GM23338 (cell line): ENCODE measurements around the gene CEP70. TPM values are rescaled to one million over a fixed set of nuclear protein-coding genes. Genes with fewer than 3 reads are reported as not detected.

Experiments used
- ATAC-seq: fragments of 200-7000 bp; cut with Tn5 transposase; 3 replicates; pipeline ENCODE4 v1.9.1; 2020
- DNase-seq: peaks from one replicate; pipeline ENCODE4 v3.0.0-alpha.2; 2015; ENCODE audit warnings: low spot score
- H2AFZ ChIP-seq: fragments of 200-600 bp; sonication (generic); 2 replicates; pipeline ENCODE4 v1.8.0; 2016; ENCODE audit warnings: antibody characterized with exemption, mild to moderate bottlenecking, moderate library complexity
- H3F3A ChIP-seq: fragments of 200-600 bp; sonication (generic); replicated peaks from 2 replicates; pipeline ENCODE4 v1.8.0; 2017; ENCODE audit warnings: antibody characterized with exemption, mixed run types, low read depth
- H3K27ac ChIP-seq: fragments of 200-600 bp; sonication (generic); 2 replicates; pipeline ENCODE4 v1.6.1; 2016; ENCODE audit warnings: low read depth
- H3K27me3 ChIP-seq: fragments of 200-600 bp; sonication (generic); 2 replicates; pipeline ENCODE4 v1.8.0; 2016; ENCODE audit warnings: mild to moderate bottlenecking, mixed run types, moderate library complexity; ENCODE audit not compliant: insufficient read depth
- H3K36me3 ChIP-seq: fragments of 200-600 bp; sonication (generic); 2 replicates; pipeline ENCODE4 v1.8.0; 2016; ENCODE audit warnings: mild to moderate bottlenecking; ENCODE audit not compliant: insufficient read depth
- H3K4me1 ChIP-seq: fragments of 200-600 bp; sonication (generic); 2 replicates; pipeline ENCODE4 v1.8.0; 2016; ENCODE audit warnings: mild to moderate bottlenecking, moderate library complexity; ENCODE audit not compliant: insufficient read depth
- H3K4me2 ChIP-seq: fragments of 200-600 bp; sonication (generic); 2 replicates; pipeline ENCODE4 v1.7.1; 2017; ENCODE audit warnings: mixed run types
- H3K4me3 ChIP-seq: fragments of 200-600 bp; sonication (generic); 2 replicates; pipeline ENCODE4 v1.6.1; 2016; ENCODE audit warnings: mixed run types
- H3K79me2 ChIP-seq: fragments of 200-600 bp; sonication (generic); replicated peaks from 2 replicates; pipeline ENCODE4 v1.8.0; 2017; ENCODE audit warnings: mild to moderate bottlenecking; ENCODE audit not compliant: insufficient read depth
- H3K9me2 ChIP-seq: fragments of 200-600 bp; sonication (generic); 2 replicates; pipeline ENCODE4 v1.8.0; 2017; ENCODE audit not compliant: insufficient read depth
- H4K20me1 ChIP-seq: fragments of 200-600 bp; sonication (generic); replicated peaks from 2 replicates; pipeline ENCODE4 v1.8.0; 2017; ENCODE audit warnings: mild to moderate bottlenecking; ENCODE audit not compliant: insufficient read depth
- H3K27ac Mint-ChIP-seq: 2 replicates; pipeline ENCODE4 v1.8.0; 2020; ENCODE audit warnings: inconsistent platforms, mild to moderate bottlenecking, moderate library complexity, mixed read lengths
- H3K27me3 Mint-ChIP-seq: 3 replicates; pipeline ENCODE4 v1.8.0; 2022; ENCODE audit warnings: low read depth, mild to moderate bottlenecking, moderate library complexity, mixed read lengths, inconsistent platforms; ENCODE audit not compliant: insufficient read depth, poor library complexity
- H3K36me3 Mint-ChIP-seq: 3 replicates; pipeline ENCODE4 v1.8.0; 2021; ENCODE audit warnings: low read depth, mild to moderate bottlenecking, inconsistent platforms, moderate library complexity, mixed read lengths
- H3K4me1 Mint-ChIP-seq: 3 replicates; pipeline ENCODE4 v1.8.0; 2020; ENCODE audit warnings: mild to moderate bottlenecking, inconsistent platforms, mixed read lengths
- H3K4me3 Mint-ChIP-seq: 3 replicates; pipeline ENCODE4 v1.8.0; 2021; ENCODE audit warnings: moderate library complexity, mild to moderate bottlenecking, inconsistent platforms, mixed read lengths
- H3K9me3 Mint-ChIP-seq: 3 replicates; pipeline ENCODE4 v1.8.0; 2020; ENCODE audit warnings: moderate library complexity, mild to moderate bottlenecking, inconsistent platforms, mixed read lengths
- CREB1 ChIP-seq: fragments of 250-450 bp; sonication (Bioruptor Pico); IDR thresholded peaks from 2 replicates; pipeline ENCODE4 v1.5.0; 2020; ENCODE audit warnings: low read depth, mild to moderate bottlenecking, moderate library complexity
- CTCF ChIP-seq, 2 experiments: fragments of 200-600 bp in 1 of 2; sonication (generic) in 1 of 2; conservative IDR thresholded peaks; 2 replicates each; pipeline versions ENCODE4 v1.5.1 to v1.6.1; 2016 to 2017; ENCODE audit warnings: antibody characterized with exemption in 2 of 2, low read depth in 2 of 2, mild to moderate bottlenecking in 2 of 2, moderate library complexity in 1 of 2
- ETS1 ChIP-seq: IDR thresholded peaks from 2 replicates; pipeline ENCODE4 v1.6.1; 2016; ENCODE audit warnings: antibody characterized with exemption
- EZH2 ChIP-seq: fragments of 200-600 bp; sonication (generic); IDR thresholded peaks from one replicate; pipeline ENCODE4 v1.8.0; 2017; ENCODE audit warnings: antibody characterized with exemption, mild to moderate bottlenecking, low read depth; ENCODE audit not compliant: unreplicated experiment
- EZH2phosphoT487 ChIP-seq: fragments of 200-600 bp; sonication (generic); IDR thresholded peaks from one replicate; pipeline ENCODE4 v1.8.1; 2018; ENCODE audit warnings: antibody characterized with exemption; ENCODE audit not compliant: unreplicated experiment
- JUNB ChIP-seq: IDR thresholded peaks from one replicate; pipeline ENCODE4 v1.6.1; 2016; ENCODE audit warnings: antibody characterized with exemption; ENCODE audit not compliant: unreplicated experiment
- NANOG ChIP-seq: IDR thresholded peaks from 2 replicates; pipeline ENCODE4 v1.6.1; 2016; ENCODE audit warnings: antibody characterized with exemption, borderline replicate concordance
- POLR2AphosphoS5 ChIP-seq: IDR thresholded peaks from 2 replicates; pipeline ENCODE4 v1.6.1; 2016; ENCODE audit warnings: antibody characterized with exemption, low read depth
- REST ChIP-seq: IDR thresholded peaks from one replicate; pipeline ENCODE4 v1.6.1; 2018; ENCODE audit warnings: antibody characterized with exemption; ENCODE audit not compliant: unreplicated experiment
- STAT1 ChIP-seq: IDR thresholded peaks from one replicate; pipeline ENCODE4 v1.6.1; 2016; ENCODE audit warnings: antibody characterized with exemption; ENCODE audit not compliant: unreplicated experiment
- ZNF114 ChIP-seq: fragments of 250-450 bp; sonication (Bioruptor Pico); IDR thresholded peaks from 2 replicates; pipeline ENCODE4 v1.5.0; 2020; ENCODE audit warnings: mild to moderate bottlenecking, moderate library complexity
- ZNF331 ChIP-seq: fragments of 250-450 bp; sonication (Bioruptor Pico); IDR thresholded peaks from 2 replicates; pipeline ENCODE4 v1.5.0; 2020; ENCODE audit warnings: low read depth, mild to moderate bottlenecking, moderate library complexity
- ZNF462 ChIP-seq: fragments of 250-450 bp; sonication (Bioruptor Pico); IDR thresholded peaks from 2 replicates; pipeline ENCODE4 v1.5.0; 2020; ENCODE audit warnings: mild to moderate bottlenecking, moderate library complexity
- polyA plus RNA-seq: library from polyadenylated mRNA; unstranded; fragments of >200 nt; fragmentation: Nextera tagmentation; extraction: Ambion mirVana; gene quantifications from 2 replicates; pipeline ENCODE4 v1.2.1, GENCODE V29; 2016
- total RNA-seq: library from RNA; depleted of rRNA; stranded (reverse); fragments of >200 nt; shearing (Covaris generic); gene quantifications from 2 replicates; pipeline ENCODE4 v1.2.3, GENCODE V29; 2014

The CEP70 gene
- total and polyA plus RNA-seq, 2 experiments from 2014 or later: 28.8 to 31.4 TPM

GRCh38 chr3:138463724-138464490 is 130.2 kb downstream of the CEP70 start:
- no peaks in the 10 kb centered on the region for H3K9me3 Mint-ChIP-seq
- H3K27ac Mint-ChIP-seq: no peak overlapping the region
- Histone ChIP-seq H3K4me3 (no peak overlapping the region), H3K4me1 (no peaks in the 10 kb centered on the region), H2AFZ (no peak overlapping the region), H3K27ac (no peak overlapping the region), H3K9me2 (no peaks in the 10 kb centered on the region), H3K36me3 (no peaks in the 10 kb centered on the region), H3K27me3 (no peaks in the 10 kb centered on the region), H3K79me2 (no peaks in the 10 kb centered on the region), H4K20me1 (0 out of 2 replicates have a peak, but pooled peaks cover 3% of the 10 kb centered on the region), H3F3A (no peaks in the 10 kb centered on the region), H3K4me2 (no peak overlapping the region)
- no peak overlapping the region for H3K4me3 Mint-ChIP-seq
- peaks cover 6% of the 10 kb centered on the region; the same call in 2 of the 3 replicates for H3K4me1 Mint-ChIP-seq
- peaks cover 6% of the 10 kb centered on the region; the same call in 1 of the 3 replicates for H3K36me3 Mint-ChIP-seq
- peaks cover 4% of the 10 kb centered on the region for H3K27me3 Mint-ChIP-seq
- DNase-seq: no peak
- no peak for ATAC-seq
- no peak for TF ChIP-seq ZNF331
- TF ChIP-seq ZNF462 (CRISPR knock-in tag): no peak
- no peak for TF ChIP-seq NANOG
- TF ChIP-seq CREB1 (CRISPR knock-in tag): no peak
- no peak for TF ChIP-seq REST
- TF ChIP-seq EZH2phosphoT487: no peak
- no peak for TF ChIP-seq POLR2AphosphoS5
- TF ChIP-seq JUNB: no peak
- no peak for TF ChIP-seq CTCF (conservative IDR thresholded peaks at IDR 0.05; ENCODE audit: low read depth in 2 of 2)
- no peak for TF ChIP-seq ETS1
- no peak for TF ChIP-seq STAT1
- TF ChIP-seq ZNF114: no peak
- TF ChIP-seq EZH2: no peak
